M059J (cell line): ENCODE data around the gene DDX47. TPM values are rescaled to one million over a fixed set of nuclear protein-coding genes. Genes with fewer than 3 reads are reported as not detected.

Source experiments
- DNase-seq: peaks from one replicate; pipeline ENCODE4 v3.0.0-alpha.2; 2012; ENCODE audit warnings: low read depth
- total RNA-seq: library from RNA; depleted of rRNA; stranded (reverse); fragments of >200 nt; shearing (Covaris generic); gene quantifications from 2 replicates; pipeline ENCODE4 v1.2.3, GENCODE V29; 2014; rRNA removed

Gene DDX47
- total RNA-seq, result 125 and 149 TPM in 2 replicates

DNA sequence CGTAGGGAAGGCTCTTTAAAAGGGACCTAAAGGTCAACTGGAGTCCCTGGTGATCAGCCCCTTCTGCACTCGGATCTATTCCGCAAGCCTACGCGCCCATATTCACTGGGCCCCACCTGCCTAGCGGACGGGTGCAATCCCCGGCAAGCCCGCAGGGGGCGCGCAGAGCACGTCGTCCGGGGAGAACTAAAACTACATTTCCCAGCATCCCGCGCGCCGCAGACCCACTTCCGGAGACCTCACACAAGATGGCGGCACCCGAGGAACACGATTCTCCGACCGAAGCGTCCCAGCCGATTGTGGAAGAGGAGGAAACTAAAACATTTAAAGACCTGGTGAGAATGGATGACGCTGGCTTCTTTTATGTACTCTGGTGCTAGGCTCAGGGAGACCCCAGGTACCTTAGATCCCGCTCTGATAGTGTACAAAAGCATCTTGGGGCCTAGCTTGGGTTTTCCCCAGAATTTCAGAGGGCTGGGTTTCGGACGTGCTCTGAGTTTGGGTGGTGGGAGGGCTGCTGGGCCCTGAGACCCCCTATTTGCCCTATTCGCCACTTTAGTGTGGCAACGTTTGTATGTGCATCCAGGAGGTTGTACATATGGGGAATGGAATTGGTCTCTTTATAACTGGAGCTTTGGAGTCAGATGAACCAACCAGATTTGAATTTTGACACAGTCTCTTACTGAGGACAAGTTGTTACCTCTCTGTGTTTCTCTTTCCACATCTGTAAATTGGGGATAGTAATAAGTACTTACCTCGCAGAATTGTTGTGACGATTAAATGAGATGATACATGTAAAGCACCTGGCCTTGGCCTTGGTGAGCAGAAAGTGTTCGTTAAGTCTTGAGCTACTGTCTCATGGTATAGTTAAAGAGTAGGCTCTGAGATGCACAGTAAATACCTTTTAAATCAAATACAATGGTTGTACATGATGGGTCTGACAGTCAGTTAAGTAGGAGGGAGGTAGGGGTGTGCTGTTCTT lies at the start of gene DDX47:
DDX47 (plus strand) TSS at position 227 of the 982 bp plus-strand sequence; CDS start at position 249, 22 bp downstream.
- peak; percentile 87 for DNase-seq

DNA sequence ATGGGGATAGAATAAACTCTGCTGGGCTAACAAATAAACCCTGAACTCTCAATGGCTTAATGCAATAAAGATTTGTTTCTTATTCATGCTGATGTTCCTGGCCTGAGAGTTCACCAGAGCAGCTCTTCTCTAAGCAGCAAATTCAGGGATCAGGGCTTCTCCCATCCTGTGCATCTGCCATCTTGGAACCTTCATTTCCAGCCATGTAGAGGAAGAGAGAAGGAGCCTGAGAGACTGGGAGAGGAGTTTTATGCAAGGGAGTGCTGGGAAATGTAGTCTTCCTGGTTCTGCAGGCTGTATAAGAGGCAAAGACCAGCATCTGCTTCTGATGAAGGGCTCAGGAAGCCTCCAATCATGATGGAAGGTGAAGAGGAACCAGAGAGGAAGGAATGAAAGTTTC lies 48.3 kb upstream of the DDX47 start:
- no peak for DNase-seq

DNA sequence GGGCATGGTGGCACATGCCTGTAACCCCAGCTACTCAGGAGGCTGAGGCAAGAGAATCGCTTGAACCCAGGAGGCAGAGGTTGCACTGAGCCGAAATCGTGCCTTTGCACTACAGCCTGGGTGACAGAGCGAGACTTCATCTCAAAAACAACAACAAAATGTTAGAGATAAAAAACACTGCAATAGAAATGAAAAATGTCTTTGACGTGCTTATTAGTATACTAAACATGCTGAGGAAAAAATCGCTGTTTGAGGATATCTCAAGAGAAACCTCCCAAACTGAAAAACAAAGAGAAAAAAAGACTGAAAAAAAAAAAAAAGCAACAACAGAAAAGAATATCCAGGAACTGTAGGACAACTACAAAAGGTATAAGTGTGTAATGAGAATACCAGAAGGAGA lies 42.9 kb upstream of the DDX47 start:
- no peak for DNase-seq

DNA sequence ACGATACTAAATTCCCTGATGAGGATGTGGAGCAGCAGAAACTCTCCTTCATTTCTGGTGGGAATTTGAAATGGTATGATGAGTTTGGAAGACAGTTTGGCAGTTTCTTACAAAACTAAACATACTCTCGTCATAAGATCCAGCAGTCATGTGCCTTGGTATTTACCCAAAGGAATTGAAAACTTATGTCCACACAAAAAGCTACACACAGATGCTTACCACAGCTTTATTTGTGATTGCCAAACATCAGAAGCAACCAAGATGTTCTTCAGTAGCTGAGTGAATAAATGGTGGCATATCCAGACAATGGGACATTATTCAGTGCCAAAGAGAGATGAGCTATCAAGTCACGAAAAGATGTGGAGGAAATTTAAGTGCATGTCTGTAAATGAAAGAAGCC lies 38.4 kb upstream of the DDX47 start:
- DNase-seq, result no peak

DNA sequence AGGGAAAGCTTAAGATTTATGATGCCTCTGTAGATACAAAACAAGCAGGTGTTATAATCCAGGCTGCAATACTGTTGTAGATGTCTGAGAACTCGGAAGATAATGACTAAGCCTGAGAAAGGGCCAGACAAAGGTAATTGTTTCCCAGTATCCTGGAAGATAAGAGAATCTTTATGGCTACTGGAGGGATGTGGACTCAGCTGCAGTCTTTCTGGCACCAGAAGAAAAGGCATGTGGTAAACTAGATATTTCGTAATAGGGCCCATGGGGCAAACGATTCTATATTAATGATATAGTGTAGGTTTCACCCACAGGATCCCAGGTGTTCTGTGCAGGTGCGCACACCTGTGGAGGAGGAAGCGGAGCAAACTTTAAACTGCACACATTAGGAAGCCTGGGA lies 36.9 kb upstream of the DDX47 start:
- peak; percentile 39 for DNase-seq

DNA sequence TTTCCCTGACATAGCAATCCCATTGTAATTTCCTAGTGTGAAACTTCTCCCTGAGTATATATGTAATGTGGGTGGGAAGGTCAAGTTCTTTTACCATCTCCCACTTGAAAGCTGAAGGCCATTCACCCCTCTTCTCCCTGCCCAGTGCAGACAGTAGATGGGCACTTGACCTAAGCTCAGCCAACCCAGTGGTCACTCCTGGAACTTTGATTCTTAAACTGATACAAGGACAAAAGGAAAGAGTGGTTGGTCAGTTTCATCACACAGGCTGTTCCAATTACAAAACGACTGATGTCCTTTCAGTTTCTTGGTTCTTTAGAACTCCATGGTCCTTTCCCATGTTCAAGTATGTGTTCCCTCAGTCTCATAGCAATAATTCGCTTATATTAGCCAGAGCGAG lies 36.1 kb upstream of the DDX47 start:
- DNase-seq, result no peak

DNA sequence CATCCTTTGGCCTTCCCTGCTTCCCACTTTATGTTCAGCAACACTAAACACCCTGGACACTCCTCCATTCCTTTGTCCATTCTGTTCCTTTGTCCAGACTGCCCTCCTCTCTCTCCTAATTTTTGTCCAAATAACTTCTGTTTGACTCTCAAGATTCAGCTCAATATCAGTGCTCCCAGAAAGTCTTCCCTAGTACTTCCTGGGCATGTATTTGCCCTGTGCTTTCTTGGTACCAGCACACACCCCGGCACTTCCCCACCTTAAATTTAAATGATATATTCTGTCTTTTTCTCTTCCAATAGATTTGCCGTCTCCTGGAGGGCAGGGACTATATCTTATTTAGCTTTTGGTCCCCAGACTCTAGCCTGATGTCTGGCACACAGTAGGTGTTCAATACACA lies 34.1 kb upstream of the DDX47 start:
- no peak for DNase-seq

DNA sequence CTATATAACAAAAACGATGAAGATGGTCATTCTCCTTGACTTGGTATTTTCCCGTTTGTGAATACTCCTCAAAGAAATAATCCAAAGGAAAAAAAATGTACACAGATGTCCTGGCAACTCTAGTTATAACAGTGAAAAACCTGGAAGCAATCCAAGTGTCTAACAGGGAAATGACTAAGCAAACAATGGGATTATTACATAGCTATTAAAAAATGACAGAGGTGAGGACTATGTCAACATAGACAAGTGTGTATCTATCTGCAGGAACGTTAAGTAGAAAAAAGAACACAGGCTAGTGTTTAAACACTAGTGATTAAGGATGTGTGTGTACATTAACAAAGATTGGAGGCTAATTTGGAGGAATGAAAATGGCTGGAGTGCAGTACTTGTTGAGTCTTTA lies 33.6 kb upstream of the DDX47 start:
- DNase-seq, result peak; percentile 90

DNA sequence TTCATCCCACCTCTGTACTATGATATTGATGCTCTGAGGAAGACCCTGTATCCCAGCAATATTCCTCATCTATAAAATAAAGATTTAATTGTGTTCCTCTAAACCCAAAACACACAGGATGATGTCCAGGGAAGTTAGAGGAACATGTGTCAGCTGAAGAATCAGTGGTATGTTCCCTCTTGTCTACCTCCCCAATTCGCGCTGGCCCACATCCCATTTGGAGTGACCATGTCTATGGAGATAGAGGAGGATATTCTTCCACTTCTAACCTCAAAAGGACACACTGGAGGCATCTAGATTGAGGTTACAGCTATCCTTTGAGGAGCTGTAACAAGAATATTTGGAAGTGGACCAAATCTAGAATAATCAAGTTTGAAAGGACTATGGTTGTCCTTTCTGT lies 29.0 kb upstream of the DDX47 start:
- no peak for DNase-seq

DNA sequence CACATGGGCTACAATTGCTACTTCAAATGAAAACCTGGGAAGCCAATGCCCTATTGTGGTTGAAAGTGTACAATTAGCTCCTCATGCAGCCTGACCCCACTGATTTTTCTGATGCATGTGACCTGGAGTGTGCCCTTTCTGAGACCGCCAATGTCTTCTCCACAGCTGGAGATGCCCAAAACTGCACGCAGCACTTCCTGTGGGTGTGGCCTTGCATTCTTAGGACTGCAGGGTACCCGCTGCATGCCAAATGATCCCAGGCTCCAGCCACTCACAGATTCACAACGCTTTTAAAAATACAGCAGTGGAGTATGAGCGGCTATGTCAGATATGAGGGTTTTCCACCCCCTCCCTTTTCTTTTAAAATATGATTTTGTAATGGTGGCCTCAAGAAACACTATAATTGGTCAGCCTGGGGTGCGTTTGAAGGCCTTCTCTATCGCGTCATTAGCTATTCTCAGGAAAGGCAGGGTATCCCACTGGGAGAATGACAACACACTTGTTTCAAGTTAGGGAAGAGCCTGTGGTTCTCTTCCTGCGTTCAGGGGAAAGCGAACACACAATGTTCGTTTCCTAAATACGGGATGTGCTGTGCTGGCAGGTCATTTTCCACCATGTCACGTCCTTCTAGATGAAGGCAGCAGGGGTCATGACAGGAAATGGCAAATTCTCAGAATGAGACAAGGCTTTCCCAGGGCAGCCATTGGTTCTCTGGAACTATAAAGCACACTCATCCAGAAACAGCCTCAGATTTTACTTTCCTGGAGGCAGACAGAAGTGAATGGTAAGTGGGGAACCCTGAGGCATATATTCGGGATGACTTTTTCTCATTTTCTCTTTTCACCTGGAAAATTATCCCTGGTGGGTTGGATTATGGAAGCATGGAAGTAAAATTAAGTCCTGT lies 28.0 kb upstream of the DDX47 start, which contains the start of gene APOLD1:
APOLD1 (plus strand) TSS at position 749 of the 904 bp plus-strand sequence; CDS start at position 782, 33 bp downstream.
- peak; percentile 32 for DNase-seq

DNA sequence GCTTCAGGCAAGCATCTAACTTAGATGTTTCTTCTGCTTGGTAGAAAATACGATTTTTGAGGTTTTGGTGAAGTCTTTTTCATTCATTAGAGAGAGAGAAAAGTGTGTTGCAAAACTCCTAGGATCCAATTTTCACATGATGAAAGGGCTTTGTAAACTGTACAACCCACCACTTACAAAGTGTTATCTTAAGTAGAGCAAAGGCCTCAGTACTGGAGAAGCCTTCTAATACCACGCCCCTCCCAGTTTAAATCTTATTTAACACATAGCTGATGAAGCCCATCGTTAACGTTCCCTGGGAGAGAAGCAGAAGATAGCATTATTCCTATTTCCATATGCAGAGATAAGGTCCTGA lies 26.8 kb upstream of the DDX47 start:
- no peak for DNase-seq

DNA sequence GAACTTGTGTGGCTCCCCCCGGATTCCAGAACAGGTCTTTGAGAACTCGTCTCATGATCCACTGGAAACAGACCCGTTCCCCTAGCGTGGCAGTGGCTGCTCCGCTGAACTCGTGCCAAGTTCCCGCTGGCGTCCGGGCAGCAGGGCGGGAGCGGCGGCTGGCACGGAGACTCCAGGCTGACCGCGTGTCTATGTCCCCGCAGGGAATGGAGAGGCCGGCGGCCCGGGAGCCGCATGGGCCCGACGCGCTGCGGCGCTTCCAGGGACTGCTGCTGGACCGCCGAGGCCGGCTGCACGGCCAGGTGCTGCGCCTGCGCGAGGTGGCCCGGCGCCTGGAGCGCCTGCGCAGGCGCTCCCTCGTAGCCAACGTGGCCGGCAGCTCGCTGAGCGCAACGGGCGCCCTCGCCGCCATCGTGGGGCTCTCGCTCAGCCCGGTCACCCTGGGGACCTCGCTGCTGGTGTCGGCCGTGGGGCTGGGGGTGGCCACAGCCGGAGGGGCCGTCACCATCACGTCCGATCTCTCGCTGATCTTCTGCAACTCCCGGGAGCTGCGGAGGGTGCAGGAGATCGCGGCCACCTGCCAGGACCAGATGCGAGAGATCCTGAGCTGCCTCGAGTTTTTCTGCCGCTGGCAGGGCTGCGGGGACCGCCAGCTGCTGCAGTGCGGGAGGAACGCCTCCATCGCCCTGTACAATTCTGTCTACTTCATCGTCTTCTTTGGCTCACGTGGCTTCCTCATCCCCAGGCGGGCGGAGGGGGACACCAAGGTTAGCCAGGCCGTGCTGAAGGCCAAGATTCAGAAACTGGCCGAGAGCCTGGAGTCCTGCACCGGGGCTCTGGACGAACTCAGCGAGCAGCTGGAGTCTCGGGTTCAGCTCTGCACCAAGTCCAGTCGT lies 26.2 kb upstream of the DDX47 start:
- peak; percentile 82 for DNase-seq

DNA sequence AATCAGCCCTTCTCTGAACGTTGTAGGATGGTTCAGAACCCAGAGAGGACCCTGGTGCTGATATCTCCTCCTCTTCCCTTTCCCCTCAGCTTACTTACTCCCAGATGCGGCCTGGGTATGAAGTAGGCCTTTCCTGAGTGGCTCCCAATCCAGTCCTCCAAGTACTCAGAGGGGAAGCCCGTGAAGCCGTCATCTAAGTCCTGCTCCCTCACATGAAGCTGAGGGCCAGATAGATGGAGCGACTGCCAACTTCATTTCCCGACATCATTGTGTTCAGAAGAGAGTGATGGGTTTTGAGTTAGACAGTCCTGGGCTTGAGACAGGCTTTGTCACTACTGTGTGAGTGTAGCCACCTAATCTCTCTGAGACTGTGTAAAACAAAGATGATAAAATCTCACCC lies 25.0 kb upstream of the DDX47 start:
- DNase-seq, result peak; percentile 22

DNA sequence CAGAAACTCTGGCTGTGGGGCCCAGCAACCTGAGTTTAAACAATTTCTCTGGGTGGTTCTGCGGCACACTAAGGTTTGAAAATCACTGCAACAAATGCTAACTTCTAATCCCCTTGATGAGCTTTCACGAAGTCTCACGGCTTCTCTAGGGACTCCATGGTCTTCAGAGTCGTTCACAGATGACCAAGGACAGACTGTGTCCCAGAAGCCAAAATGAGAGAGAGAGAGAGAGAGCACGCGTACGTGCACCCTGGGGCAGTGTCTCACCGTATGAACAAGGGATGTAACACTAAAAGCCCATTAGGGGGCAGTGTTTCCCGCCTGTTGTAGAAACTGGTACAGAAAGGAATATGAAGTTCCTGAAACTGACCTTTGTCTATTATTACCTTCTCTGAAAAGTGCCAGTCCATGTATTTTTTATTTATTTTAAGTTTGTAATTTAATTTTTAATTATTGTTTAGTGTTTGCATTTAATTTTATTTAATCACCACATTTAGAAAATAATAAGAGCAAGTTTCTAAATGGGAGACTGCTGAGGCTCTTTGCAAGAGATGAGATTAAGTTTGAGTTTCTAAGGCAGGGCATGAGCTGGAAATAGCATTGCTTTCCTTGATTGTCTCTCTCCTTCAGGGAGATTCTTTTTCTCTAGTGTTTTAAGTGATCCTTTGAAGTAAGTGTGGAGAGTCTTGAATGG lies 24.3 kb upstream of the DDX47 start:
- DNase-seq, result peak; percentile 86

DNA sequence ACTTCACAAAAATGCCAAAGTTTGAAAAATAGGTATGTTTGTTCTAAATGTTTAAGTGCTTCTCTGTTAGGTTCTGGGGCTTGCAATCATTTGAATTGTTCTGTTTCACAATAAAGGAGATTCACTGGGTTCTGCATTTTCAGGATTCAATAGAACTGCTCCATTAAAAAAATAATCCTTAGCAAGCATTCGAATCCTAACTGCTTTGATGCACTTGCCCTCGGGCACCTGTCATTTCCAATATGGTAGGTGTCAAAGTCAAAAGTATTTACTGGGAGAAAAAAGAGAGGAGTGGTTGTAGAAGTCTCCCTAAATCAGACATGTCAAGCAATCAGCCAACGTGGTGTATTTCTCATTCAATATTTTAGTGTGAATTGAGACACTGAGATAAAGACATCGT lies 22.2 kb upstream of the DDX47 start:
- no peak for DNase-seq

DNA sequence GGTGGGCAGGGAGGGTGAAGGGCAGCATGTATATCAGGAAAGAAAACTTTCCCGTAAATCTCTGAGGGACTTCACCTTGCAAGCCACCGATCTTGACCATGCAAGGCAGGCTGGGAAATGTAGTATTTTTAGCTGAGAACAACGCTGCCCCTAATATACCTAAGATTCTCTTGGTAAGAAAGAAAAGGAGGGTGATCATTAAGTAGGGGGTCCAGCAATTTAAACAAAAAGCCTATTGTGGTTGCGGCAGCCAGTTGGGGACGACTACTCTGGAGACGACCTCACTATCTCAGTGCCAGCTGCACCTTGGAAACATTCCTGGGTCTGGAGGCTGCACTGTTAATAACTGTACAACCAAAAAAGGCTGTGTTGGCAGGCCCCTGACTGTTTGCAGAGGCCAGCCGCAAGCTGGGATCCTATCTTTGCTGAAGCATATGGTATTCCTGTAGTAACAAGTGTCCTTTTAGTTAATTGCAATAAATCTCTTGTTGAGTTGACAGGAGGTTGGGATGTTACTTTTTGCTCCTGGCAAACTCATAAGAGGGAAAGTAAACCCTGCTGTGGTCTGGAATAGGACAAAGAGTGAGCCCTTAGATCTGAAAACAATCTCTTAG lies 21.3 kb upstream of the DDX47 start:
- DNase-seq, result peak; percentile 57

DNA sequence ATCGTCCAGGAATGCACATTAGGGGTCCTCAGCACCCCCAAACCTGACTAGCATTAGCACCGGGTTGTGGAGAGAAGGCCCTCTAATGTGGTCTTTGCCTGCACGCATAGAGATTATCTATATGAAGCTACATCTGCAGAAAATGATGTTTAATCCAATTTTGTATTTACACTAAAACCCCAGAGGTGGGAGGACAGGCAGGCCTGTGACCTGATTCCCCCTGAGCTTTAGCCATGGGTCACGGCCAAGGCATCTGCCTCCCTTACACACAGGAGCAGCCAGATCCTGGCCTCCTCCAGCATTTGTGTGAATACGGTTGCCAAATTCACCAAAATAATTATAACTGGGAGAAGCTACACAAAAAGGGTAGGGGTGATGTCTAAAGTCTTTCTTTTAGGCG lies 20.7 kb upstream of the DDX47 start:
- DNase-seq, result no peak

DNA sequence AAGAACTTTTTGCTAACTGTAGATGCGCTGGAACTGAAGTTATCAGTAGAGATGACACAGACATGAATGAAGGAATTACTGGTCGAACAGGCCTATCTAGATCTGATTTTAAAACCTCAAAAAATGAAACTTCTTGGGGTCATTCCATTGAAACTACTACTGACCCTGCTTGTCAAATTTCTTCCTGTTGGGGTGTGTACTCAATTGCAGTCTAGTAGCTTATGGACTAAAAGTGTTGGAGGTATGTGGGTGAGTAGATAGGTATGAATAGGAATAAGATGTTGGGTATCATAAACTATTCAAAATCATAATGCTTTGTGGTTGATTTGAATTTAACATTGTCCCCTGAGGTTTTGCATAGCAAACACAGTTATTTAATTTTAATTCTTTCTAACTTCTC lies 18.5 kb upstream of the DDX47 start:
- DNase-seq, result no peak

DNA sequence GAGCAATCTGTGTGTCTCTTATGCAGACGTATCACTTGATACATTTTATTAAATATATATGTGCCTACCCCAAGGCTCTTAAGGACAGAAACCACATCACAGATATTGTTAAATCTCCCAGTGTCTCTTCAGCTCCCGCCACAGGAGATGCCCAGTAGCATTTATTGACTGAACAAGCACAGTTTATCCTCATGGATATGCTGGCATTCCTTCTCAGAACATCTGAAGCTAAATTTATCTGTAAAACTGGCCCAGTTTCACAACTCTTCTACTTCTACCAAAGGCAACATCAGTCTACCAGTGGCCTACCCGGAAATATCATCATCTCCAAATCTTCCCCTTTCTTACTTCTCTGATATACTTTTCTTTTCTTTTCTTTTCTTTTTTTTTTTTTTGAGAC lies 17.0 kb upstream of the DDX47 start:
- DNase-seq, result no peak
